HCT116 (cell line): ENCODE data around the gene KRT17. TPM values are rescaled to one million over a fixed set of nuclear protein-coding genes. Genes with fewer than 3 reads are reported as not detected.

Experiments used
- ATAC-seq: fragments of 200-7000 bp; cut with Tn5 transposase; 2 replicates; pipeline ENCODE4 v1.9.1; 2020; ENCODE audit warnings: mild to moderate bottlenecking, moderate library complexity
- BruUV-seq: library from RNA; stranded (reverse); fragments of 400-500 nt; replicated peaks from 2 replicates; lab custom pipeline; 2021; lab: Mats Ljungman, UMichigan
- CTCF ChIA-PET: fragments of 300-600 bp; sonication (Branson Sonifier 250); formaldehyde crosslinking; loops from one replicate; lab custom pipeline; 2021; ENCODE audit warnings: antibody characterized with exemption; lab: Charles Lee
- POLR2A ChIA-PET: fragments of 300-600, 350-600 bp; sonication (Branson Sonifier 250); formaldehyde crosslinking; loops from one replicate; lab custom pipeline; 2021; ENCODE audit warnings: antibody characterized with exemption; lab: Charles Lee
- RAD21 ChIA-PET, 2 experiments: fragments of 300-600 bp; sonication (Branson Sonifier 250); formaldehyde crosslinking; loops; one replicate each; lab custom pipeline; 2023; ENCODE audit warnings: low total read pairs in 2 of 2; ENCODE audit not compliant: uncharacterized antibody in 2 of 2, unreplicated experiment in 2 of 2, low non-redundant PET in 1 of 2; lab: Charles Lee
- DNase-seq: peaks from one replicate; pipeline ENCODE4 v3.0.0-alpha.2; 2010; ENCODE audit warnings: low read depth, low spot score
- H2AFZ ChIP-seq: fragments of 200-600 bp; shearing (Covaris generic), sonication (generic); 2 replicates; pipeline ENCODE4 v1.6.1; 2017; ENCODE audit warnings: low read depth, mixed run types, mixed read lengths, antibody characterized with exemption, low read length; ENCODE audit not compliant: poor library complexity, severe bottlenecking
- H3K27ac ChIP-seq: 2 replicates; pipeline ENCODE4 v1.5.1; 2012; ENCODE audit warnings: low read depth, low read length
- H3K27me3 ChIP-seq: fragments of 200-600 bp; sonication (generic); 2 replicates; pipeline ENCODE4 v1.6.1; 2016; ENCODE audit warnings: mixed run types, low read length, mixed read lengths; ENCODE audit not compliant: insufficient read depth
- H3K36me3 ChIP-seq, 2 experiments: fragments of 200-500 bp in 1 of 2; fragments of 200-600 bp in 1 of 2; sonication (Bioruptor generic) in 1 of 2; sonication (generic) in 1 of 2; 2 replicates each; pipeline versions ENCODE4 v1.5.1 to v1.6.1; 2014 to 2016; ENCODE audit warnings: low read length in 2 of 2, inconsistent platforms in 1 of 2, mixed read lengths in 1 of 2, mixed run types in 1 of 2; ENCODE audit not compliant: insufficient read depth in 2 of 2, control insufficient read depth in 1 of 2
- H3K4me1 ChIP-seq, 2 experiments: fragments of 200-600 bp in 1 of 2; sonication (generic) in 1 of 2; 2 replicates each; pipeline versions ENCODE4 v1.5.1 to v1.6.1; 2012 to 2017; ENCODE audit warnings: low read length in 2 of 2, inconsistent platforms in 1 of 2, mild to moderate bottlenecking in 1 of 2, mixed read lengths in 1 of 2, mixed run types in 1 of 2, moderate library complexity in 1 of 2; ENCODE audit not compliant: insufficient read depth in 2 of 2, control insufficient read depth in 1 of 2
- H3K4me2 ChIP-seq: fragments of 200-600 bp; sonication (generic); 2 replicates; pipeline ENCODE4 v1.6.1; 2017; ENCODE audit warnings: mixed run types, low read length, mixed read lengths
- H3K4me3 ChIP-seq, 2 experiments: fragments of 200-600 bp in 1 of 2; sonication (generic) in 1 of 2; replicated peaks in 1 of 2; 2 replicates each; pipeline ENCODE4 v1.5.1; 2011 to 2016; ENCODE audit warnings: low read length in 2 of 2, control low read depth in 1 of 2, low read depth in 1 of 2, mild to moderate bottlenecking in 1 of 2, mixed read lengths in 1 of 2, mixed run types in 1 of 2
- H3K79me2 ChIP-seq: fragments of 200-600 bp; sonication (generic); 2 replicates; pipeline ENCODE4 v1.6.1; 2017; ENCODE audit warnings: mild to moderate bottlenecking, mixed run types, low read length, moderate library complexity, mixed read lengths; ENCODE audit not compliant: insufficient read depth
- H3K9ac ChIP-seq: fragments of 200-600 bp; sonication (generic); 2 replicates; pipeline ENCODE4 v1.6.1; 2016; ENCODE audit warnings: low read length, mixed read lengths
- H3K9me2 ChIP-seq: fragments of 200-600 bp; sonication (generic), shearing (Covaris generic); 2 replicates; pipeline ENCODE4 v1.6.1; 2017; ENCODE audit warnings: mixed run types, mild to moderate bottlenecking, moderate library complexity; ENCODE audit not compliant: insufficient read depth
- H3K9me3 ChIP-seq, 2 experiments: fragments of 200-500 bp in 1 of 2; fragments of 200-600 bp in 1 of 2; sonication (Bioruptor generic) in 1 of 2; sonication (generic) in 1 of 2; 2 replicates each; pipeline ENCODE4 v1.6.1; 2014 to 2017; ENCODE audit warnings: low read length in 2 of 2, mixed read lengths in 2 of 2, inconsistent platforms in 1 of 2, low read depth in 1 of 2, mild to moderate bottlenecking in 1 of 2, mixed run types in 1 of 2, moderate library complexity in 1 of 2; ENCODE audit not compliant: control insufficient read depth in 1 of 2, insufficient read depth in 1 of 2
- H4K20me1 ChIP-seq: fragments of 200-600 bp; sonication (generic), shearing (Covaris generic); 2 replicates; pipeline ENCODE4 v1.6.1; 2017; ENCODE audit warnings: mixed run types, mild to moderate bottlenecking, moderate library complexity; ENCODE audit not compliant: insufficient read depth
- ATF3 ChIP-seq: IDR thresholded peaks from 2 replicates; pipeline ENCODE4 v1.6.1; 2012
- CEBPB ChIP-seq: IDR thresholded peaks from 2 replicates; pipeline ENCODE4 v1.6.1; 2012; ENCODE audit warnings: low read depth
- CTCF ChIP-seq, 3 experiments: fragments of 200-600 bp in 1 of 3; sonication (generic) in 1 of 3; IDR thresholded peaks in 2 of 3; conservative IDR thresholded peaks in 1 of 3; 2 replicates each; pipeline ENCODE4 v1.5.1; 2012 to 2017; ENCODE audit warnings: low read depth in 2 of 3, low read length in 2 of 3, antibody characterized with exemption in 1 of 3, borderline replicate concordance in 1 of 3, control low read depth in 1 of 3, mild to moderate bottlenecking in 1 of 3, mixed read lengths in 1 of 3, mixed run types in 1 of 3, moderate library complexity in 1 of 3; ENCODE audit not compliant: insufficient read depth in 1 of 3
- EGR1 ChIP-seq: IDR thresholded peaks from 2 replicates; pipeline ENCODE4 v1.6.1; 2012; ENCODE audit warnings: low read depth
- ELF1 ChIP-seq: IDR thresholded peaks from 2 replicates; pipeline ENCODE4 v1.6.1; 2012; ENCODE audit warnings: low read depth, borderline replicate concordance
- EZH2 ChIP-seq: fragments of 200-600 bp; sonication (generic); IDR thresholded peaks from 2 replicates; pipeline ENCODE4 v1.6.1; 2017; ENCODE audit warnings: antibody characterized with exemption, mixed run types
- EZH2phosphoT487 ChIP-seq: fragments of 200-600 bp; IDR thresholded peaks from 2 replicates; pipeline ENCODE4 v1.6.1; 2018; ENCODE audit warnings: antibody characterized with exemption, borderline replicate concordance
- JUND ChIP-seq: IDR thresholded peaks from 2 replicates; pipeline ENCODE4 v1.6.1; 2012
- MAX ChIP-seq: IDR thresholded peaks from 2 replicates; pipeline ENCODE4 v1.6.1; 2012
- POLR2AphosphoS5 ChIP-seq: IDR thresholded peaks from 2 replicates; pipeline ENCODE4 v1.6.1; 2011; ENCODE audit warnings: mild to moderate bottlenecking, low read depth, low read length, moderate library complexity
- RAD21 ChIP-seq: IDR thresholded peaks from 2 replicates; pipeline ENCODE4 v1.6.1; 2012; ENCODE audit warnings: low read depth, mild to moderate bottlenecking
- REST ChIP-seq: IDR thresholded peaks from 2 replicates; pipeline ENCODE4 v1.6.1; 2012; ENCODE audit warnings: low read depth
- SP1 ChIP-seq: IDR thresholded peaks from 2 replicates; pipeline ENCODE4 v1.6.1; 2012; ENCODE audit warnings: low read depth
- TCF7L2 ChIP-seq: IDR thresholded peaks from 2 replicates; pipeline ENCODE4 v1.7.0; 2011; ENCODE audit warnings: borderline replicate concordance, inconsistent platforms; ENCODE audit not compliant: insufficient read depth, insufficient read length; ENCODE audit errors: extremely low read depth
- YY1 ChIP-seq: IDR thresholded peaks from 2 replicates; pipeline ENCODE4 v1.6.1; 2011; ENCODE audit warnings: low read length, low read depth, moderate library complexity, mild to moderate bottlenecking; ENCODE audit not compliant: insufficient replicate concordance; ENCODE audit errors: extremely low read depth
- ZFX ChIP-seq: fragments of 450-650 bp; IDR thresholded peaks from 2 replicates; pipeline ENCODE4 v1.6.1; 2017
- intact Hi-C: fragments of 100-400 bp; cut with micrococcal nuclease; formaldehyde crosslinking; loops from 2 replicates; pipeline ENCODE4 v1.10.0; 2022
- total RNA-seq: library from RNA; stranded (reverse); gene quantifications from one replicate; pipeline ENCODE4 v1.2.1, GENCODE V29; 2021; ENCODE audit not compliant: unreplicated experiment

KRT17 gene
- total RNA-seq, 1 experiment from 2014 or later: not detected

GRCh38 chr17:41632482-41633105, 8.2 kb upstream of the KRT17 start:
- DNase-seq (no peak), ATAC-seq (no peak)
- Histone ChIP-seq H3K9me2 (no peaks in the 10 kb centered on the region), H3K9ac (no peak overlapping the region), H3K27ac (no peak overlapping the region), H3K4me2 (no peak overlapping the region), H2AFZ (no peak overlapping the region), H3K9me3 (no peaks in the 10 kb centered on the region), H3K36me3 (no peaks in the 10 kb centered on the region), H3K4me3 (no peak overlapping the region), H4K20me1 (no peaks in the 10 kb centered on the region), H3K27me3 (no peaks in the 10 kb centered on the region), H3K79me2 (no peaks in the 10 kb centered on the region), H3K4me1 (no peaks in the 10 kb centered on the region)
- TF ChIP-seq TCF7L2 (no peak), ELF1 (no peak), CTCF (IDR thresholded peaks at IDR 0.05 in 2 of 3, conservative IDR thresholded peaks at IDR 0.05 in 1 of 3; ENCODE audit: borderline replicate concordance in 1 of 3, insufficient read depth in 1 of 3, low read depth in 2 of 3, low read length in 2 of 3) (no peak), EGR1 (no peak), RAD21 (no peak), EZH2phosphoT487 (no peak), JUND (no peak), ZFX (no peak), MAX (no peak), ATF3 (no peak), REST (no peak), SP1 (no peak), YY1 (no peak), CEBPB (no peak), POLR2AphosphoS5 (no peak), EZH2 (no peak)
- BruUV-seq: no TSS peak
- ChIA-PET RAD21 (no interaction called here), CTCF (no interaction called here), POLR2A (no interaction called here)
- intact Hi-C loops: no loop called here
